Glutamatergic neuron (in vitro differentiated cells): ENCODE measurements around the gene KCNAB2. TPM values are rescaled to one million over a fixed set of nuclear protein-coding genes. Genes with fewer than 3 reads are reported as not detected.

Experiments
- DNase-seq: peaks from one replicate; pipeline ENCODE4 v3.0.0; 2022
- H3K27ac Mint-ChIP-seq: one replicate; pipeline ENCODE4 v1.8.0; 2020; ENCODE audit warnings: mild to moderate bottlenecking, mixed read lengths, inconsistent platforms; ENCODE audit not compliant: unreplicated experiment
- H3K27me3 Mint-ChIP-seq: one replicate; pipeline ENCODE4 v1.8.0; 2020; ENCODE audit warnings: mild to moderate bottlenecking, moderate library complexity, mixed read lengths, inconsistent platforms; ENCODE audit not compliant: unreplicated experiment
- H3K36me3 Mint-ChIP-seq: one replicate; pipeline ENCODE4 v1.8.0; 2020; ENCODE audit warnings: mild to moderate bottlenecking, mixed read lengths, inconsistent platforms; ENCODE audit not compliant: unreplicated experiment
- H3K4me1 Mint-ChIP-seq: one replicate; pipeline ENCODE4 v1.8.0; 2020; ENCODE audit warnings: mild to moderate bottlenecking, low read depth, mixed read lengths, inconsistent platforms; ENCODE audit not compliant: unreplicated experiment
- H3K4me3 Mint-ChIP-seq: one replicate; pipeline ENCODE4 v1.8.0; 2020; ENCODE audit warnings: mild to moderate bottlenecking, mixed read lengths, inconsistent platforms; ENCODE audit not compliant: unreplicated experiment
- H3K9me3 Mint-ChIP-seq: one replicate; pipeline ENCODE4 v1.8.0; 2020; ENCODE audit warnings: mild to moderate bottlenecking, moderate library complexity, mixed read lengths, inconsistent platforms; ENCODE audit not compliant: unreplicated experiment
- total RNA-seq: library from RNA; stranded (reverse); fragmentation: NEBNext Ultra II Directional; extraction: Animal tissue kit (Norgen Biotek cat#: 25700); gene quantifications from one replicate; pipeline ENCODE4 v1.2.1, GENCODE V29; 2021; ENCODE audit not compliant: unreplicated experiment
- TF ChIP-seq, protein P1 (sequence below): fragments of 200-600 bp; sonication (generic); IDR thresholded peaks from one replicate; pipeline ENCODE4 v1.5.0; 2021; ENCODE audit not compliant: partially characterized antibody, unreplicated experiment

The KCNAB2 gene
- total RNA-seq, 1 donor from 2014 or later = 20.4 TPM

DNA sequence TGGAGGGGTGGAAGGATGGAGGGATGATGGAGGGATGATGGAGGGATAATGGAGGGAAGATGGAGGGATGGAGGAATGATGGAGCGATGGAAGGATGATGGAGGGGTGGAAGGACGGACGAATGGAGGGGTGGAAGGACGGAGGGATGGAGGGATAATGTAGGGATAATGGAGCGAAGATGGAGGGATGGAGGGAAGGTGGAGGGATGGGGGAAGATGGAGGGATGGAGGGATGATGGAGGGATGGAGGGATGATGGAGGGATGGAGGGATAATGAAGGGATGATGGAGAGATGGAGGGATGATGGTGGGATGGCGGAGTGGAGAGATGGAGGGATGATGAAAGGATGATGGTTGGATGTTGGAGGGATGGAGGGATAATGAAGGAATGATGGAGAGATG lies 61.3 kb downstream of the KCNAB2 start:
- H3K4me1 Mint-ChIP-seq = no peaks in the 10 kb centered on the region
- no peak overlapping the region for H3K27ac Mint-ChIP-seq
- no peak overlapping the region for H3K4me3 Mint-ChIP-seq
- H3K9me3 Mint-ChIP-seq = peaks cover 3% of the 10 kb centered on the region
- H3K27me3 Mint-ChIP-seq = peaks cover 9% of the 10 kb centered on the region
- no peaks in the 10 kb centered on the region for H3K36me3 Mint-ChIP-seq
- DNase-seq = no peak
- TF ChIP-seq, protein P1, sequence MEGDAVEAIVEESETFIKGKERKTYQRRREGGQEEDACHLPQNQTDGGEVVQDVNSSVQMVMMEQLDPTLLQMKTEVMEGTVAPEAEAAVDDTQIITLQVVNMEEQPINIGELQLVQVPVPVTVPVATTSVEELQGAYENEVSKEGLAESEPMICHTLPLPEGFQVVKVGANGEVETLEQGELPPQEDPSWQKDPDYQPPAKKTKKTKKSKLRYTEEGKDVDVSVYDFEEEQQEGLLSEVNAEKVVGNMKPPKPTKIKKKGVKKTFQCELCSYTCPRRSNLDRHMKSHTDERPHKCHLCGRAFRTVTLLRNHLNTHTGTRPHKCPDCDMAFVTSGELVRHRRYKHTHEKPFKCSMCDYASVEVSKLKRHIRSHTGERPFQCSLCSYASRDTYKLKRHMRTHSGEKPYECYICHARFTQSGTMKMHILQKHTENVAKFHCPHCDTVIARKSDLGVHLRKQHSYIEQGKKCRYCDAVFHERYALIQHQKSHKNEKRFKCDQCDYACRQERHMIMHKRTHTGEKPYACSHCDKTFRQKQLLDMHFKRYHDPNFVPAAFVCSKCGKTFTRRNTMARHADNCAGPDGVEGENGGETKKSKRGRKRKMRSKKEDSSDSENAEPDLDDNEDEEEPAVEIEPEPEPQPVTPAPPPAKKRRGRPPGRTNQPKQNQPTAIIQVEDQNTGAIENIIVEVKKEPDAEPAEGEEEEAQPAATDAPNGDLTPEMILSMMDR = no peak

DNA sequence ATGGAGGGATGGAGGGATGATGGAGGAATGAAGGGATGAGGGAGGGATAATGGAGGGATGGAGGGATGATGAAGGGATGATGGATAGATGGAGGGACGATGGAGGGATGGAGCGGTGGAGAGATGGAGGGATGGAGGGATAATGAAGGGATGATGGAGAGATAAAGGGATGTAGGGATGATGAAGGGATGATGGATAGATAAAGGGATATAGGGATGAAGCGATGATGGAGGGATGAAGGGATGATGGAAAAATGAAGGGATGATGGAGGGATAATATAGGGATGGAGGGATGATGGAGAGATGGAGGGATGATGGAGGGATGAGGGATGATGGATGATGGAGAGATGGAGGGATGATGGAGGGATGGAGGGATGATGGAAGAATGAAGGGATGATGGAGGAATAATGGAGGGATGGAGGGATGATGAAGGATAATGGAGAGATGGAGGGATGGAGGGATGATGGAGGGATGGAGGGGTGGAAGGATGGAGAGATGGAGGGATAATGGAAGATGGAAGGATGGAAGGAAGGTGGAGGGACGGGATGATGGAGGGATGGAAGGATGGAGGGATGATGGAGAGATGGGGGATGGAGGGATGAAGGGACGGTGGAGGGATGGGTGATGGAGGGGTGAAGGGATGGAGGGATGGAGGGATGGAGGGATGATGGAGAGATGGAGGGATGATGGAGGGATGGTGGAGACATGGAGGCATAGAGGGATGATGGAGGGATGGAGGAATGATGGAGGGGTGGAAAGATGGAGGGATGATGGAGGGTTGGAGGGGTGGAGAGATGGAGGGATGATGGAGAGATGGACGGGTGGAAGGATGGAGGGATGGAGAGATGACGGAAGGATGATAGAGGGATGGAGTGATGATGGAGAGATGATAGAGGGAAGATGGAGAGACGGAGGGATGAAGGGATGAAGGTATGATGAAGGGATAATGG lies 62.0 kb downstream of the KCNAB2 start:
- H3K27me3 Mint-ChIP-seq = peaks cover 9% of the 10 kb centered on the region
- TF ChIP-seq, protein P1 = no peak
- no peaks in the 10 kb centered on the region for H3K4me1 Mint-ChIP-seq
- no peak overlapping the region for H3K4me3 Mint-ChIP-seq
- H3K27ac Mint-ChIP-seq = no peak overlapping the region
- no peaks in the 10 kb centered on the region for H3K36me3 Mint-ChIP-seq
- H3K9me3 Mint-ChIP-seq = peaks cover 3% of the 10 kb centered on the region
- no peak for DNase-seq

DNA sequence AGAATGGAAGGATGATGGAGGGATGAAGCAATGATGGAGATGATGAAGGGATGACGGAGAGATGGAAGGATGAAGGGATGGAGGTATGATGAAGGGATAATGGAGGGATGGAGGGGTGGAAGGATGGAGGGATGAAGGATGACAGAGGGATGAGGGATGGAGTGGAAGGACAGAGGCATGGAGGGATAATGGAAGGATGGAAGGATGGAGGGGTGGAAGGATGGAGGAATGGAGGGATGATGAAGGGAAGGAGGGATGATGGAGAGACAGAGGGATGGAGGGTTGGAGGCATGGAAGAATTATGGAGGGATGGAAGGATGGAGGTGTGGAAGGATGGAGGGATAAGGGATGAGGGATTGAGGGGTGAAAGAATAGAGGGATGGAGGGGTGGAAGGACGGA lies 62.8 kb downstream of the KCNAB2 start:
- peaks cover 9% of the 10 kb centered on the region for H3K27me3 Mint-ChIP-seq
- H3K4me1 Mint-ChIP-seq = no peaks in the 10 kb centered on the region
- peaks cover 5% of the 10 kb centered on the region for H3K9me3 Mint-ChIP-seq
- no peak overlapping the region for H3K27ac Mint-ChIP-seq
- TF ChIP-seq, protein P1 = no peak
- H3K36me3 Mint-ChIP-seq = no peaks in the 10 kb centered on the region
- DNase-seq = no peak
- H3K4me3 Mint-ChIP-seq = no peak overlapping the region

DNA sequence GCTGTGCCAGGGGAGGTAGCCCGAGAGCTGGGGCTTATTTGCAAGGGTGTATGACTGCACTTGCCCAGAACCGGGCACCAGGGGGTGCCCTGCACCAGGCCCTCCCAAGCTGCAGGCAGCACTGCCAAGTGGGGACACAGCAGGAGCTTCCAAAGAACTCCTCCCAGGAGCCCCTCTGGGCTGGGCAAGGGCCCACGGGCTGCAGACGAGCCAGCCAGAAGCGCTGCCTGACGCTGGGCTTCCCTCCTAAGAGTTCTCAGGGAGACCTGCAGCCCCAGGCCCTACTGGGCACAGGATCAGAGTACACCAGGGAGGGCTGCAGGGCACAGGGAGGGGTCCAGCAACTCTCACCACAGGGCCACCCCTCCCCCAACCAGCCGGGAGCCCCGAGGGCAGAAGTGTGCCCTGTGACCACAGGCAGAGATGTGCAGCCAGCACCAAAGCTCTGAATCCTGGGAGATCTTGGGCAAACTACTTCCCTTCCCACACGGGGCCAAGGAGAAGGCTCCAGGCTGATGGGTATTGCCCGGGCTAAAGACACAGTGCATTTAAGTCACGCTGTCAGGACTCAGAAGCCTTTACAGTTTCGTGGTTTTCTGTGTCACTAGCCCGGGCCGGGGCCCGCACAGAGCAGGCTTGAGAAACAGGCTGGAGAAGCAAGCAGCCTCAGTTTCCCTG lies 63.4 kb downstream of the KCNAB2 start:
- H3K27me3 Mint-ChIP-seq = peaks cover 9% of the 10 kb centered on the region
- no peak overlapping the region for H3K4me3 Mint-ChIP-seq
- TF ChIP-seq, protein P1 = no peak
- H3K4me1 Mint-ChIP-seq = no peaks in the 10 kb centered on the region
- H3K36me3 Mint-ChIP-seq = no peaks in the 10 kb centered on the region
- H3K27ac Mint-ChIP-seq = no peak overlapping the region
- H3K9me3 Mint-ChIP-seq = peaks cover 5% of the 10 kb centered on the region
- peak; percentile 23 for DNase-seq

DNA sequence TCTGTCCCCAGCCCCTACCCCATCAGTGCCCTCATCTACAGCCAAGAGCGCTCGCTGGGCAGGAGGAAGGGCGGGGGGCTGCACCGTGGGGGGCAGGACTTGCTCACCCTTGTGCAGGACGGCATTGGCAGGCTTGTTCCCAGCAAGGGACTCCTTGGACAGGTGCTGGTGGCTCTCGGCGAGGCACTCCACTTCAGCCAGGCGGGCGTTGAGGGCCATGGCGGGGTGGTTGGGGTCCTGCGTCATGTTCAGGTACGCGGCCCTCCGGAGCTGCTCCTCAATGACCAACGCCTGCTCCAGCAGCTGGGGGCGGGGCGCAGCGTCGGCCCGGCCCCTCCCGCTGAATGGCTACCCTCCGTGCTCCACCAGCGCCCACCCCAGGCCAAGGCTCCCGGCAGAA lies 64.0 kb downstream of the KCNAB2 start:
- H3K36me3 Mint-ChIP-seq = no peaks in the 10 kb centered on the region
- TF ChIP-seq, protein P1 = no peak
- H3K4me3 Mint-ChIP-seq = no peak overlapping the region
- H3K9me3 Mint-ChIP-seq = peaks cover 5% of the 10 kb centered on the region
- no peaks in the 10 kb centered on the region for H3K4me1 Mint-ChIP-seq
- H3K27ac Mint-ChIP-seq = no peak overlapping the region
- DNase-seq = peak; percentile 8
- peaks cover 9% of the 10 kb centered on the region for H3K27me3 Mint-ChIP-seq
